PC-9 (cell line): ENCODE results near the gene FAH. TPM values are rescaled to one million over a fixed set of nuclear protein-coding genes. Genes with fewer than 3 reads are reported as not detected.

Experiments used
- BruUV-seq: library from RNA; stranded (reverse); fragments of 400-500 nt; replicated peaks from 2 replicates; lab custom pipeline; 2021; lab: Mats Ljungman, UMichigan
- CTCF ChIA-PET: fragments of 300-600 bp; sonication (Branson Sonifier 250); formaldehyde crosslinking; loops from one replicate; lab custom pipeline; 2022; ENCODE audit warnings: antibody characterized with exemption; lab: Charles Lee
- POLR2A ChIA-PET: fragments of 300-600 bp; sonication (Branson Sonifier 250); formaldehyde crosslinking; loops from one replicate; lab custom pipeline; 2022; ENCODE audit warnings: antibody characterized with exemption; ENCODE audit not compliant: unreplicated experiment; lab: Charles Lee
- DNase-seq, 2 experiments: peaks; one replicate each; pipeline versions ENCODE4 v3.0.0 to v3.0.0-alpha.2; 2015 to 2022; ENCODE audit warnings: mixed read lengths in 1 of 2
- H2AFZ ChIP-seq: fragments of 200-600 bp; sonication (generic); 2 replicates; pipeline ENCODE4 v1.8.1; 2017; ENCODE audit warnings: antibody characterized with exemption
- H3F3A ChIP-seq: fragments of 200-600 bp; sonication (generic); 2 replicates; pipeline ENCODE4 v1.8.1; 2017; ENCODE audit warnings: antibody characterized with exemption, mild to moderate bottlenecking, low read depth; ENCODE audit not compliant: insufficient read depth
- H3K27ac ChIP-seq: fragments of 200-600 bp; sonication (generic); 2 replicates; pipeline ENCODE4 v1.6.1; 2016; ENCODE audit warnings: mixed run types
- H3K27me3 ChIP-seq: fragments of 200-600 bp; sonication (generic); 2 replicates; pipeline ENCODE4 v1.6.1; 2016; ENCODE audit warnings: low read depth, mixed run types; ENCODE audit not compliant: insufficient read depth
- H3K36me3 ChIP-seq: fragments of 200-600 bp; sonication (generic); 2 replicates; pipeline ENCODE4 v1.6.1; 2016; ENCODE audit warnings: low read depth, mixed run types
- H3K4me1 ChIP-seq: fragments of 200-600 bp; sonication (generic); replicated peaks from 2 replicates; pipeline ENCODE4 v1.6.1; 2016; ENCODE audit warnings: mixed run types; ENCODE audit not compliant: insufficient read depth
- H3K4me2 ChIP-seq: fragments of 200-600 bp; sonication (generic); 2 replicates; pipeline ENCODE4 v1.6.1; 2017; ENCODE audit warnings: mixed run types
- H3K4me3 ChIP-seq: fragments of 200-600 bp; sonication (generic); 2 replicates; pipeline ENCODE4 v1.6.1; 2016; ENCODE audit warnings: mixed run types
- H3K79me2 ChIP-seq: fragments of 200-600 bp; sonication (generic); 2 replicates; pipeline ENCODE4 v1.6.1; 2017; ENCODE audit warnings: low read depth, mixed run types
- H3K9me2 ChIP-seq: fragments of 200-600 bp; sonication (generic); 2 replicates; pipeline ENCODE4 v1.8.1; 2017; ENCODE audit warnings: mild to moderate bottlenecking; ENCODE audit not compliant: insufficient read depth
- H3K9me3 ChIP-seq: fragments of 200-600 bp; sonication (generic); 2 replicates; pipeline ENCODE4 v1.8.1; 2016; ENCODE audit warnings: low read depth; ENCODE audit not compliant: insufficient read depth
- H4K20me1 ChIP-seq: fragments of 200-600 bp; sonication (generic); 2 replicates; pipeline ENCODE4 v1.8.1; 2017; ENCODE audit not compliant: insufficient read depth
- EZH2 ChIP-seq: fragments of 200-600 bp; sonication (generic); IDR thresholded peaks from 2 replicates; pipeline ENCODE4 v1.8.0; 2017; ENCODE audit warnings: antibody characterized with exemption, low read depth
- intact Hi-C: fragments of 100-400 bp; cut with micrococcal nuclease; formaldehyde crosslinking; loops from one replicate; pipeline ENCODE4 v1.10.0; 2022; ENCODE audit not compliant: unreplicated experiment
- total RNA-seq: library from RNA; stranded (reverse); gene quantifications from 2 replicates; pipeline ENCODE4 v1.2.3, GENCODE V29; 2021
- TF ChIP-seq, protein P1 (sequence below): fragments of 200-600 bp; sonication (generic); conservative IDR thresholded peaks from 2 replicates; pipeline ENCODE4 v1.6.1; 2017; ENCODE audit warnings: mixed run types, antibody characterized with exemption, mild to moderate bottlenecking, moderate library complexity

Gene FAH
- total RNA-seq, 1 experiment from 2014 or later: 75.5 TPM

DNA sequence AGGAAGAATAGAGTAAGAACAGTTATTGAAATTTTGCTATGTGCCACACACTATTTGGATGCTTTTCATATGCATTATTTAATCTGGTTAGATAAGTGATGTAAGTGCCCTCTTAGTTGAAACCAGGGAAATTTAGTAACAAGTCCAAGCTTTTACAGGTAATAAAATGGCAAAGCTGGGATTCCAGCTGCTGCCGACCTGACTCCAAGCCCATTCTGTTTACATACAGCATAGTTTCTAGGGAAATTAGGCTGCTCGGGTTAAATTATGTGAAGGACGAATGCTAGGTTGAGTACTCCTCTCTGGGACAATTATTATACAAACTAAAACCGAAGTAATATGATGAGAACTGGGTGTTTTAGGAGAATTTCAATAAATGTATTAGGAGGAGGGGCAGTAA, 38.7 kb upstream of the FAH start:
- Histone ChIP-seq H3K36me3 (no peaks in the 10 kb centered on the region), H3K79me2 (peaks cover 93% of the 10 kb centered on the region), H3K27me3 (no peaks in the 10 kb centered on the region), H3K4me3 (no peak overlapping the region), H3K4me2 (no peak overlapping the region), H3K27ac (no peak overlapping the region), H3K9me2 (no peaks in the 10 kb centered on the region), H3K9me3 (no peaks in the 10 kb centered on the region), H4K20me1 (peaks cover 30% of the 10 kb centered on the region), H2AFZ (no peak overlapping the region), H3F3A (peaks cover 28% of the 10 kb centered on the region; the same call in 1 of the 2 replicates), H3K4me1 (0 out of 2 replicates have a peak, but pooled peaks cover 5% of the 10 kb centered on the region)
- intact Hi-C loops: loop anchor here (5.0 kb wide), 1 partner anchor 42 kb away; no protein-coding TSS in a partner anchor
- ChIA-PET POLR2A (no interaction called here), CTCF (no interaction called here)
- no peak for DNase-seq
- no TSS peak for BruUV-seq
- TF ChIP-seq, protein P1, sequence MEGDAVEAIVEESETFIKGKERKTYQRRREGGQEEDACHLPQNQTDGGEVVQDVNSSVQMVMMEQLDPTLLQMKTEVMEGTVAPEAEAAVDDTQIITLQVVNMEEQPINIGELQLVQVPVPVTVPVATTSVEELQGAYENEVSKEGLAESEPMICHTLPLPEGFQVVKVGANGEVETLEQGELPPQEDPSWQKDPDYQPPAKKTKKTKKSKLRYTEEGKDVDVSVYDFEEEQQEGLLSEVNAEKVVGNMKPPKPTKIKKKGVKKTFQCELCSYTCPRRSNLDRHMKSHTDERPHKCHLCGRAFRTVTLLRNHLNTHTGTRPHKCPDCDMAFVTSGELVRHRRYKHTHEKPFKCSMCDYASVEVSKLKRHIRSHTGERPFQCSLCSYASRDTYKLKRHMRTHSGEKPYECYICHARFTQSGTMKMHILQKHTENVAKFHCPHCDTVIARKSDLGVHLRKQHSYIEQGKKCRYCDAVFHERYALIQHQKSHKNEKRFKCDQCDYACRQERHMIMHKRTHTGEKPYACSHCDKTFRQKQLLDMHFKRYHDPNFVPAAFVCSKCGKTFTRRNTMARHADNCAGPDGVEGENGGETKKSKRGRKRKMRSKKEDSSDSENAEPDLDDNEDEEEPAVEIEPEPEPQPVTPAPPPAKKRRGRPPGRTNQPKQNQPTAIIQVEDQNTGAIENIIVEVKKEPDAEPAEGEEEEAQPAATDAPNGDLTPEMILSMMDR: no peak
- TF ChIP-seq EZH2: no peak

DNA sequence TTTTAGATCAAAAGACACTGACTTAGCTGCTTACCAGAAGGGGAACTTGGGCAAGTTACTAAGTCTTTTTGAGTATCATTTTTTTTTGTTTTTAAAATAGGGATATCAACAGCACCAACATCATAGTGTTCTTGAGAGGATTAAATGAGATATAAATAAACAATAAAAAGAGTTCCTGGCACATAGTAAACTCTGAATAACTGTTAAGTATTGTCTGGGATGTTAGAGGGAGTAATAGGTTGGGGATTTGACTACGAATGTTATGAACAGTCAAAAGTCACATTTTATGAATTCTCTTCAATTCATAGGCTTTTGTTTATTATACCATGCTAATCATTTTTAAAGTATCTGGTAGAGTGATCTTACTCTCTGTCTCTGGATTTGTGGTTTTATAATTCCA, 37.8 kb upstream of the FAH start:
- H3K4me3 ChIP-seq: no peak overlapping the region
- BruUV-seq: no TSS peak
- no peaks in the 10 kb centered on the region for H3K27me3 ChIP-seq
- H3K9me2 ChIP-seq: no peaks in the 10 kb centered on the region
- H2AFZ ChIP-seq: no peak overlapping the region
- no peaks in the 10 kb centered on the region for H3K9me3 ChIP-seq
- H3K4me1 ChIP-seq: 0 out of 2 replicates have a peak, but pooled peaks cover 5% of the 10 kb centered on the region
- H3K4me2 ChIP-seq: no peak overlapping the region
- ChIA-PET POLR2A (interaction anchor here (0.9 kb wide), 1 partner anchor 82 kb away, joined by 7 read pairs; no protein-coding TSS in a partner anchor), CTCF (no interaction called here)
- no peak for TF ChIP-seq EZH2
- TF ChIP-seq, protein P1: no peak
- DNase-seq: no peak
- H3F3A ChIP-seq: peaks cover 31% of the 10 kb centered on the region; the same call in 1 of the 2 replicates
- peaks cover 38% of the 10 kb centered on the region for H4K20me1 ChIP-seq
- 0 out of 2 replicates have a peak, but pooled peaks cover 2% of the 10 kb centered on the region for H3K36me3 ChIP-seq
- intact Hi-C loops: no loop called here
- H3K79me2 ChIP-seq: peaks cover 89% of the 10 kb centered on the region
- no peak overlapping the region for H3K27ac ChIP-seq

DNA sequence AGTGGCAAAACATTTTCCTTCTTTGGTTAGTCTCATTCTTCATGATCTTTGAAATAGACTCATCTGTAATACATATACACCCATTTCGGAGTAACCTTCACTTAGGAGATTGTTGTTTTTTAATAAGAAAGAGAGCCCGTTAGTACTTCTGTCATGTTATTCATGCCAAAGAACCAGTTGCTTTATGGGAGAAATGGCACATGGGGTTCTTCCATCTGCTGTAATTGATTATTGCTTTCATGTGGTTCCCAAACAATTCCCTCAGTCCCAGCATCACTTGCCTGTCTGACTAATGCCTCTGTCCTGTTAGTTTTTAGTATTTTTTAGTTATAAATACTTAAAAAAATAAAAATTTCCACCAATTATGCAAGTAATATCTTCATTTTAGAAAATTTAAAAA, 33.8 kb upstream of the FAH start:
- H3K36me3 ChIP-seq: peaks cover 22% of the 10 kb centered on the region
- no TSS peak for BruUV-seq
- H3K4me2 ChIP-seq: no peak overlapping the region
- H3K4me1 ChIP-seq: no peaks in the 10 kb centered on the region
- peaks cover 35% of the 10 kb centered on the region; the same call in 1 of the 2 replicates for H3F3A ChIP-seq
- ChIA-PET CTCF (no interaction called here), POLR2A (no interaction called here)
- H3K27me3 ChIP-seq: no peaks in the 10 kb centered on the region
- no peak overlapping the region for H3K27ac ChIP-seq
- H4K20me1 ChIP-seq: peaks cover 39% of the 10 kb centered on the region
- H3K9me3 ChIP-seq: no peaks in the 10 kb centered on the region
- H3K4me3 ChIP-seq: no peak overlapping the region
- no peaks in the 10 kb centered on the region for H3K9me2 ChIP-seq
- no peak for DNase-seq
- intact Hi-C loops: no loop called here
- no peak for TF ChIP-seq EZH2
- TF ChIP-seq, protein P1: no peak
- H3K79me2 ChIP-seq: peaks cover 68% of the 10 kb centered on the region
- H2AFZ ChIP-seq: no peak overlapping the region
